Left ventricle myocardium superior (tissue), 1 donor: ENCODE results near the gene MCUR1. TPM values are rescaled to one million over a fixed set of nuclear protein-coding genes. Genes with fewer than 3 reads are reported as not detected.
A peak's percentile ranks its signal among the peaks of the same experiment; 100 is the strongest.
"Not testable (repeated sequence)": the region's sequence is repeated elsewhere in the genome, so short reads cannot be mapped to it uniquely, and the experiment has no call there.

Experiments
- ATAC-seq: fragments of 200-7000 bp; cut with Tn5 transposase; one replicate; pipeline ENCODE4 v1.9.1; 2020; ENCODE audit warnings: mild to moderate bottlenecking, moderate library complexity
- DNase-seq: peaks from one replicate; pipeline ENCODE4 v3.0.0-alpha.2; 2020
- intact Hi-C: fragments of 100-400 bp; cut with micrococcal nuclease; formaldehyde crosslinking; loops from one replicate; pipeline ENCODE4 v1.11.0; 2022
- total RNA-seq: library from RNA; stranded (reverse); fragmentation: NEBNext Ultra II Directional; extraction: Animal tissue kit (Norgen Biotek cat#: 25700); gene quantifications from one replicate; pipeline ENCODE4 v1.2.1, GENCODE V29; 2021
- donor health status: DM: no; HTN: yes; CAD: no; lungs with severe emphysema.

MCUR1 gene
- total RNA-seq, 1 donor from 2014 or later: 30.8 TPM

DNA sequence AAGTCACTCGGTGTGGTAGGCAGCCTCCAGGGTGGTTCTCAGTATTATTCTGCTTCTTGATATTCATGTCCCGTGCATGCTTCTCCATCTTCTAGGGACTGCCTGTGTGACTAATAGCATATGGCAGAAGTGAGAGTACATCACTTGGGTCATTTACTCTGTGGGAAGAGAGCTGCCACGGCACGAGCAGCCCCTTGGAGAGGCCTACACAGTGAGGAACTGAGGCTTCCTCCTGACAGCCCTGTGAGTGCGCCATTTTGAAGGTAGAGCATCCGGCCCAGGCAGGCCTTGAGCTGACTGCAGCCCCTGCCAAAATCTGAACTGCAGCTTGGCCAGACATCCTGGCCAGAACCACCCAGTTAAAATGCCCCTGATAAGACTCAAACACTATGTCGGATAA, 17.3 kb upstream of the MCUR1 start:
- ATAC-seq (peak; percentile 65), DNase-seq (peak; percentile 38)
- intact Hi-C loops: no loop called here

DNA sequence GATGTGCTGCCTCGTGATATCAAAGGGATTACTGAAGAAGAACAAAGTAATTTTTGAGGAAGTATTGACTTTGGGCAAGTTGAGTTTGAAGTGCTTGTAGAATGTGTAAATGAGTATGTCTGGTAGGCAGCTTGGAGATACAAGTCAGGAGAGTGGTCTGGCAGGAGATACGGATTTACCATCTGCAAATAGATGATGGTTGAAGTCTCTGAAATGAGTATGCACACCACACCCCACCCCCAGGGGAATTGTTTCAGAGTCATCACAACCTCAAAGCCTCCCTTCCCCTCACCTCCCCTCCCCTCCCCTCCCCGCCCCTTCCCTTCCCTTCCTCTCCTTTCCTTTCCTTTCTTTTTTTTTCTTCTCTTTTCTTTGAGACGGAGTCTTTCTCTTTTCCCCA, 16.4 kb upstream of the MCUR1 start:
- intact Hi-C loops: no loop called here
- DNase-seq: no peak
- ATAC-seq: no peak

GRCh38 chr6:13829419-13829818, 15.1 kb upstream of the MCUR1 start:
- ATAC-seq, DNase-seq, intact Hi-C loops: not testable (repeated sequence)

DNA sequence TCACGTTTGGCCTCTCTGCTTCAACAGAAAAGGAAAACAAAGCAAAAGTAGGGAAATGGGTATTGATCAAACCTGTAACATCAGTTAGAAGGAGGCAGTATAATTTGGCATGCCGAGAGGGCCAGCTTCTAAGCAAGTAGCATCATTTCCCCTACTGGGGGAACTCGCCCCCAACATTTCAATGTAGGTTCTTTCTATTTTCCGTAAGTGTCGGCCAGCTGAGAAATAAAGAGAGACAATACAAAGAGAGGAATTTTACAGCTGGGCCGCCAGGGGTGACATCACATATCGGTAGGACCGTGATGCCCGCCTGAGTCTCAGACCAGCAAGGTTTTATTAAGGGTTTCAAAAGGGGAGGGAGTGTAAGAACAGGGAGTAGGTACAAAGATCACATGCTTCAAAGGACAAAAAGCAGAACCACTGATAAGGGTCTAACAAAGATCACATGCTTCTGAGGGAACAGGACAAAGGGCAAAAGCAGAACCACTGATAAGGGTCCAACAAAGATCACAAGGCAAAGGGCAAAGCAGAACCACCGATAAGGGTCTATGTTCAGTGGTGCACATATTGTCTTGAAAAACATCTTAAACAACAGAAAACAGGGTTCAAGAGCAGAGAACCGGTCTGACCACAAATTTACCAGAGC, 14.4 kb upstream of the MCUR1 start:
- intact Hi-C loops, ATAC-seq, DNase-seq: not testable (repeated sequence)

DNA sequence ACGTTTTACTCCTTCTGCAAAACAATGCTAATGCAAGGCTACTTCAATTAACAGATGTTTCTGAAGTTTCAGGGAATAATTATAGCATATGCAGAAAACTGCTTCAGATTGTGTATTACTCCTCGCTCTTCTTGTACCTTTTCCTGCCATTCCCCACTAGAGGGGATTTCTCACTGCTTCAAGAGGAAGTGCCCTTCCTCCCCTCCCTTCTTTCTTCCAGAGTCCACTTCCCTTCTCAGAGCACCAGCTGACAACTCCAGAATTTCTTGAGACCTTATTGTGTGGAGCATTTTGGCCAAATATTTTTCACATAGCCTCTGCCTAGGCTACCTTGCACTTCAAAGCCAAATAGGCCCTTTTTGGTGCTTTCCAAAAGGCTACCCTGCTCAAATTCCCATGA, 12.7 kb upstream of the MCUR1 start:
- DNase-seq: no peak
- ATAC-seq: no peak
- intact Hi-C loops: no loop called here

DNA sequence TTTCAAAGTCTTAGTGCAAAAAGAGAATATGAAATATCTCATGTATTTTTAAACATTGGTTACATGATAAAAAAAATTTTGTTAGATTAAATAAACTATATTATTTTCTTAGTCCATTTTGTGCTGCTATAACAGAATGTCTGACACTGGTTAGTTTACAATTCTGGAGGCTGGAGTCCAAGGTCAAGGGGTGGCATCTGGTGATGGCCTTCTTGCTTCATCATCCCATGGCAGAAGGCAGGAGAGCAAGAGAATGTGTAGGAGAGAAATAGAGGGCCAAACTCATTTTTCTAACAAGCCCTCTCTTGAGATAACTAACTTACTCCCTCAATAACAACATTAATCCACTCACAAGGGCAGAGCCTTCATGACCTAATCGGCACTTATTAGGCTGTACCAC, 11.5 kb upstream of the MCUR1 start:
- DNase-seq (no peak), ATAC-seq (no peak)
- intact Hi-C loops: no loop called here

- ATAC-seq: no peak
- intact Hi-C loops: no loop called here
- no peak for DNase-seq
Observed at GRCh38 chr6:13818341-13818740, 4.0 kb upstream of the MCUR1 start.

- no peak for DNase-seq
- intact Hi-C loops: no loop called here
- ATAC-seq: no peak
Observed at GRCh38 chr6:13814938-13815575, 700 bp upstream of the MCUR1 start.

- peak; percentile 80 for DNase-seq
Observed at GRCh38 chr6:13813621-13814175, 659 bp downstream of the MCUR1 start.

GRCh38 chr6:13813026-13813425, 1.3 kb downstream of the MCUR1 start:
- intact Hi-C loops: no loop called here
- ATAC-seq (no peak), DNase-seq (no peak)

More at GRCh38 chr6:13813621-13814175, 659 bp downstream of the MCUR1 start:
- ATAC-seq: peak; percentile 62
- intact Hi-C loops: no loop called here

GRCh38 chr6:13812359-13812642, 2.1 kb downstream of the MCUR1 start:
- no peak for ATAC-seq
- intact Hi-C loops: no loop called here

DNA sequence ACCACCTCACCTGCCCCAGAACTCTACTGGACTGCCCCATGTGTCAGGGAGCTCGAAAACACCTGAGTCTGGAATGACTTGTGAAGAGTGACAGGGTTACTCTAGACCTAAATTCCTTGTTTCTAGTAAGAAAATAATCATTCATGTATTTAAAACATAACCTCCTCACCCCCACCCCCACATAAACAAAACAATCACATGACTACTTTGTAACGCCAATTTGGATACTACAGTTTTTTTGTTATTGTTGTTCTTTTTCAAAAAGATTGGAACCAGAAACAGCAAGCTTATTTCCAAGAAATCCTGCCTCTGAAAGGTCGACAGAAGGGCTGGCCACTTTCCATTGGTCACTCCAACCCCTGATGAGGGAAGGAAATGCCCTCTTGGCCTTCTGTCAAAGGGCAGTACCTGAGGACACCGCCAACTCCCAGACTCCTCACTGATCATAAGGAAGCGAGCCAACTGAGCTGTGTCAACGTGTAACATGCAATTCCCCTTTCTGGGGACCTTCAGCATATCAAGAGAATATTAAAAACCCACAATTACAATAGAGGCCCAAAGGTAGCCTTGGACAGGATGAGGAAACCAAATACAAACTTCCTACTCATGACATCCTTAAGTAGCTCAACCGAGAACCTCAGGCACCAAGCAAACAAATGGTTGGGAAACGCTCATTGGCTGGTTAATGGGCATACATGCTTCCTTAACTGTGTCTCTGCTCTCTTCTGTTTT, 2.6 kb downstream of the MCUR1 start:
- ATAC-seq (no peak), DNase-seq (no peak)
- intact Hi-C loops: no loop called here

More at GRCh38 chr6:13812359-13812642, 2.1 kb downstream of the MCUR1 start:
- DNase-seq: no peak

- intact Hi-C loops: no loop called here
- ATAC-seq: no peak
- DNase-seq: no peak
Observed at GRCh38 chr6:13810688-13811446, 3.5 kb downstream of the MCUR1 start.

DNA sequence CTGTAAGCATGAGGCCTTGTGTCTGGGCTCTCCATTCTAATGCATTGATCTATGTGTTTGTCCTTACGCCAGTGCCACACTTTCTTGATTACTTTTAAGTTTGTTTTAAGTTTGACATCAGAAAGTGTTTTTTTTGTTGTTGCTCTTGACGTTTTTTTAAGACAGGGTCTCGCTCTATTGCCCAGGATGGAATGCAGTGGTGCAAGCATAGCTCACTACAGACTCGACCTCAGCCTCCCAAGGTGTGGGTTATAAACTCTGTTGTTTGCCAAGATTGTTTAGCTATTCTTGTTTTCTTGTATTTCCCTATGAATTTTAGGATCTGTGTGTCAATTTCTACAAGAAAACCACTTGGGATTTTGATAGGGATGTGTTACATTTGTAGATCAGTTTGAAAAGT, 5.6 kb downstream of the MCUR1 start:
- intact Hi-C loops: no loop called here
- ATAC-seq: no peak

DNA sequence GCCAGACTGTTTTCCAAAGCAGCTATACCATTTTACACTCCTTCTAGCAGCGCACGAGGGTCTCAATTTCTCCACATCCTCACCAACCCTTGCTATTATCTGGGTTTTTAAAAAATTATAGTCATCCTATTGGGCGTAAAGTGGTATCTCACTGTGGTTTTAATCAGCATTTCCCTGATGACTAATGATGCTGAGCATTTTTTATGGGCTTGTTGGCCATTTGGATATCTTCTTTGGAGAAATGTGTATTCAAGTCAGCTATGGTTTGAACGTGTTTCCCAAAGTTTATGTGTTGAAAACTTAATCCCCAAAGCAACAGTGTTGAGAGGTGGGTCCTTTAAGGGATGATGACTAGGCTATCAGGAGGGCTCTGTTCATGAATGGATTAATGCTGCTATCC, 6.7 kb downstream of the MCUR1 start:
- DNase-seq: no peak
- ATAC-seq: no peak
- intact Hi-C loops: no loop called here

More for the DNA sequence above, 5.6 kb downstream of the MCUR1 start:
- no peak for DNase-seq

DNA sequence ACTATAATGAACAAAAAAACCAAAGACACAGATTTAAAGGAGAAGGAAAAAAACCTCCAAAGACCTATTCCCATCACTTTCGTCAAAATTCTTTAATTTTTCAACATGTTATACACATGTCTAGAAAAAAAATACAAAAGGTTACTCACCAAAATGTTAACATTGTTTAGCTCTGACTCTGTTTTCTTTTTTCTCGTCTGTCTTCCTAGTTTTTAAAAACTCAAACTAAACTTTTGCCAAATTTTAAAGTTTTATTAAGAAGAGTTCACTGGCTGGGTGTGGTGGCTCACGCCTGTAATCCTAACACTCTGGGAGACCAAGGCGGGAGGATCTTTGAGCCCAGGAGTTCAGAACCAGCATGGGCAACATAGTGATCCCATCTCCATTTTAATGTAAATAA, 10.8 kb downstream of the MCUR1 start:
- intact Hi-C loops: no loop called here
- ATAC-seq (no peak), DNase-seq (no peak)

GRCh38 chr6:13800615-13801014, 13.7 kb downstream of the MCUR1 start:
- intact Hi-C loops: no loop called here
- no peak for ATAC-seq
- no peak for DNase-seq

GRCh38 chr6:13796781-13797180, 17.6 kb downstream of the MCUR1 start:
- intact Hi-C loops: loop anchor here (5.0 kb wide), 1 partner anchor 271 kb away; no protein-coding TSS in a partner anchor
- DNase-seq: no peak
- ATAC-seq: no peak

- DNase-seq: peak; percentile 83
- intact Hi-C loops: loop anchor here (5.0 kb wide), 1 partner anchor 272 kb away; no protein-coding TSS in a partner anchor
- ATAC-seq: peak; percentile 83
Observed at GRCh38 chr6:13795041-13795750, 19.2 kb downstream of the MCUR1 start.
